Measurements from ENCODE around the gene ESYT2.

ESYT2 gene

GRCh38 chr7:158827411-158828132 lies 1.7 kb downstream of the ESYT2 start:
- H3K4me1 ChIP-seq (ENCODE audit: insufficient read depth, poor library complexity, severe bottlenecking), result peaks cover 18% of the 10 kb centered on the region
- H3K27ac ChIP-seq (ENCODE audit: poor library complexity, severe bottlenecking), result peak overlapping the region; percentile 81
- peak overlapping the region; percentile 96 for H3K4me3 ChIP-seq (ENCODE audit: severe bottlenecking)
- no peak for DNase-seq (ENCODE audit: low spot score)
- no peak for TF ChIP-seq CTCF (IDR thresholded peaks at IDR 0.05; ENCODE audit: poor library complexity, severe bottlenecking)
- H3K9me3 ChIP-seq (ENCODE audit: severe bottlenecking), result no peaks in the 10 kb centered on the region
- no peak for ATAC-seq (ENCODE audit: low read depth)
- H3K27me3 ChIP-seq (ENCODE audit: insufficient read depth, poor library complexity, severe bottlenecking), result no peaks in the 10 kb centered on the region
- H3K36me3 ChIP-seq (ENCODE audit: low read depth), result peaks cover 8% of the 10 kb centered on the region; the same call in 1 of the 2 replicates

DNA sequence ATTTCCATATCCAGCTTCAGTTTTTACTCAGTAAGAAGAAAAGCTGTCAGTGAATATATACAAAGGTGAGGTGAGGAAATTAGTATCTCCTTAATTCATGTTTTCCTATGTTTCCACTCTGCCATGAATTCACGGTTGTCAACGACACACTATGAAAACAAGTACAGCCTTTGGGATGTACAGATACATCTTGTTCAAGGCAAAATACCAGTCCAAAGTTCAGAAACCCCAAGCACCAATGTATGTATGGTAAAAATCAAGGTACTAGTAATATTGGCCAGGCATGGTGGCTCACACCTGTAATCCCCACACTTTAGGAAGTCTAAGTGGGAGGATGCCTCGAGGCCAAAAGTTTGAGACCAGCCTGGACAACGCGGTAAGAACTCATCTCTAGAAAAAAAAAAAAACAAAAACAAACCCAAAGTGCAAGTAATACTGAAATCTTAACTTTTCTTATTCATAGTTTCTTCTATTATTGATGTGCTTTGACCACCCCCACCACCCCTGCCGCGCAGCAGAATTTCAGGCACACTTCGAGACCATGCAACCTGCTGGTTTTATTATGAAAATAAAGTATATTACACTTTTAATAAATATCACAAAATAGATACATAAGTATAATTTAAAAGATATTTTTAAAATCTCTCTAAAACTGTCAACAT lies 3.5 kb downstream of the ESYT2 start:
- H3K4me3 ChIP-seq (ENCODE audit: severe bottlenecking), result no peak overlapping the region
- TF ChIP-seq CTCF (IDR thresholded peaks at IDR 0.05; ENCODE audit: poor library complexity, severe bottlenecking), result no peak
- H3K4me1 ChIP-seq (ENCODE audit: insufficient read depth, poor library complexity, severe bottlenecking), result peaks cover 32% of the 10 kb centered on the region
- no peak overlapping the region for H3K27ac ChIP-seq (ENCODE audit: poor library complexity, severe bottlenecking)
- no peaks in the 10 kb centered on the region for H3K9me3 ChIP-seq (ENCODE audit: severe bottlenecking)
- peaks cover 8% of the 10 kb centered on the region; the same call in 1 of the 2 replicates for H3K36me3 ChIP-seq (ENCODE audit: low read depth)
- DNase-seq (ENCODE audit: low spot score), result no peak
- H3K27me3 ChIP-seq (ENCODE audit: insufficient read depth, poor library complexity, severe bottlenecking), result no peaks in the 10 kb centered on the region
- ATAC-seq (ENCODE audit: low read depth), result no peak

GRCh38 chr7:158824028-158824427 lies 5.3 kb downstream of the ESYT2 start:
- peaks cover 8% of the 10 kb centered on the region for H3K36me3 ChIP-seq (ENCODE audit: low read depth)
- H3K9me3 ChIP-seq (ENCODE audit: severe bottlenecking), result no peaks in the 10 kb centered on the region
- DNase-seq (ENCODE audit: low spot score), result no peak
- peaks cover 45% of the 10 kb centered on the region for H3K4me1 ChIP-seq (ENCODE audit: insufficient read depth, poor library complexity, severe bottlenecking)
- TF ChIP-seq CTCF (IDR thresholded peaks at IDR 0.05; ENCODE audit: poor library complexity, severe bottlenecking), result no peak
- ATAC-seq (ENCODE audit: low read depth), result no peak
- H3K4me3 ChIP-seq (ENCODE audit: severe bottlenecking), result no peak overlapping the region
- H3K27ac ChIP-seq (ENCODE audit: poor library complexity, severe bottlenecking), result peak overlapping the region; percentile 99
- no peaks in the 10 kb centered on the region for H3K27me3 ChIP-seq (ENCODE audit: insufficient read depth, poor library complexity, severe bottlenecking)

DNA sequence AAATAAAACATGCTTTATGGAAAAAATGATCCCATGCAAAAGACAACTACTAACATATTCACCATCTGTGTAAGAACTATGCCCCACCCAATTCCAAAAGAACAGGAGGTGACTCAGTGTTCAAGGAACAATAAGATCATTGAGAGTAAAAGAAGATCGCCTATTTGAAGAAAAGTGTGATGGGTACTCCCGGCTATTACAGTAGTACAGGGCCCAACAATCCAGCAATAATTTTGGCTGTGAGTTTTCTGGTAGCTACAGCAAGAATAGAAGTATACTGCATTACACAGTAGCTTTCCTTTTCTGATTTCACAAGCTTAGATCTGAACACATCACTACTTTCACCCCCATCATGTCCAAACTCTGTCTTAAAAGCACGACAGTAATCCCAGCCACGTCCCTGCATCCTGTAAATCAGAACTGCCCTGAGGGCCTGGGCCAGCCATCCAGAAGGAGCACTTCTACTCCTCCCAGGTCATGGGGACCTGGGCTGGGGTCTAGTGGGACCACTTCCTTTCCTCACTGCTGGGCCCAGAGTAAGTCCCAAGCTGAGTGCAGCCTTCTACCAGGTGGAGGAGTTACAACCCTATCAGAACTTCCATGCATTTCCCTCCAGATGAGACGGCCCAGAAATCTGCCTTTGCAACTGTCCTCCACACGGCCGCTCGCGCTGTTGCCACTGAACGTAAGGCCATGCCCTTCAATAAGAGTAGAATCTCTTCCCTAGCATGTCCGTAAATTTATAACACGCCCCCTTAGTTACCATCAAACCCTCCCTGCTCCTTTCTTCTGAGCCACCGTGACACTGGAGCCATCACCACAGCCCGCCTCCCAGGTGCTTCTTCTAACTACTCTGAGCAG lies 7.9 kb downstream of the ESYT2 start:
- no peak for TF ChIP-seq CTCF (IDR thresholded peaks at IDR 0.05; ENCODE audit: poor library complexity, severe bottlenecking)
- H3K4me1 ChIP-seq (ENCODE audit: insufficient read depth, poor library complexity, severe bottlenecking), result peaks cover 58% of the 10 kb centered on the region
- H3K4me3 ChIP-seq (ENCODE audit: severe bottlenecking), result no peak overlapping the region

More for the DNA sequence above, 7.9 kb downstream of the ESYT2 start:
- Histone ChIP-seq H3K27me3 (ENCODE audit: insufficient read depth, poor library complexity, severe bottlenecking) (no peaks in the 10 kb centered on the region), H3K36me3 (ENCODE audit: low read depth) (peaks cover 6% of the 10 kb centered on the region; the same call in 1 of the 2 replicates), H3K9me3 (ENCODE audit: severe bottlenecking) (no peaks in the 10 kb centered on the region), H3K27ac (ENCODE audit: poor library complexity, severe bottlenecking) (peak overlapping the region; percentile 99)
- no peak for DNase-seq (ENCODE audit: low spot score)
- ATAC-seq (ENCODE audit: low read depth), result peak; percentile 57

All from RWPE2 (cell line).